SW480 (cell line): ENCODE measurements around the gene WDR73.
"Not testable (repeated sequence)": the region's sequence is repeated elsewhere in the genome, so short reads cannot be mapped to it uniquely, and the experiment has no call there.

ENCODE experiments used
- DNase-seq: peaks from one replicate; pipeline ENCODE4 v3.0.0-alpha.2; 2016; ENCODE audit warnings: low spot score

The WDR73 gene

GRCh38 chr15:84657748-84658079 lies 3.6 kb upstream of the WDR73 start:
- no peak for DNase-seq

GRCh38 chr15:84656972-84657371 lies 2.9 kb upstream of the WDR73 start:
- DNase-seq = no peak

- peak; percentile 87 for DNase-seq
Measured at GRCh38 chr15:84654689-84655453, 788 bp upstream of the WDR73 start.

GRCh38 chr15:84653584-84653909 lies 536 bp downstream of the WDR73 start:
- no peak for DNase-seq

GRCh38 chr15:84649706-84650105 lies 4.4 kb downstream of the WDR73 start:
- DNase-seq = no peak

- no peak for DNase-seq
Measured at GRCh38 chr15:84648539-84648938, 5.5 kb downstream of the WDR73 start.

- DNase-seq = no peak
Measured at GRCh38 chr15:84647726-84648125, 6.4 kb downstream of the WDR73 start.

- DNase-seq = no peak
Measured at GRCh38 chr15:84645997-84646396, 8.1 kb downstream of the WDR73 start.

- DNase-seq = no peak
Measured at GRCh38 chr15:84645496-84645895, 8.6 kb downstream of the WDR73 start.

- DNase-seq = no peak
Measured at GRCh38 chr15:84643838-84644237, 10.2 kb downstream of the WDR73 start.

GRCh38 chr15:84642640-84643039 lies 11.4 kb downstream of the WDR73 start:
- not testable (repeated sequence) for DNase-seq

- not testable (repeated sequence) for DNase-seq
Measured at GRCh38 chr15:84641871-84642270, 12.2 kb downstream of the WDR73 start.

- peak; percentile 46 for DNase-seq
Measured at GRCh38 chr15:84638103-84638502, 16.0 kb downstream of the WDR73 start.

GRCh38 chr15:84634228-84634837 lies 19.8 kb downstream of the WDR73 start:
- no peak for DNase-seq

- DNase-seq = peak; percentile 67
Measured at GRCh38 chr15:84633311-84634227, 20.5 kb downstream of the WDR73 start.

- DNase-seq = no peak
Measured at GRCh38 chr15:84631706-84632272, 22.3 kb downstream of the WDR73 start.

GRCh38 chr15:84629033-84629432 lies 25.1 kb downstream of the WDR73 start:
- no peak for DNase-seq

GRCh38 chr15:84625123-84625522 lies 29.0 kb downstream of the WDR73 start:
- no peak for DNase-seq

GRCh38 chr15:84624359-84624758 lies 29.7 kb downstream of the WDR73 start:
- no peak for DNase-seq

- no peak for DNase-seq
Measured at GRCh38 chr15:84621358-84621979, 32.6 kb downstream of the WDR73 start.

- DNase-seq = no peak
Measured at GRCh38 chr15:84620626-84621025, 33.5 kb downstream of the WDR73 start.

- no peak for DNase-seq
Measured at GRCh38 chr15:84616235-84616634, 37.8 kb downstream of the WDR73 start.
